CD4-positive, alpha-beta T cell treated with Interleukin-15 for 1 hour (primary cell): ENCODE data around the gene LHX4.

Experiments used
- DNase-seq: peaks from one replicate; pipeline ENCODE4 v3.0.0-alpha.2; 2020

The LHX4 gene

DNA sequence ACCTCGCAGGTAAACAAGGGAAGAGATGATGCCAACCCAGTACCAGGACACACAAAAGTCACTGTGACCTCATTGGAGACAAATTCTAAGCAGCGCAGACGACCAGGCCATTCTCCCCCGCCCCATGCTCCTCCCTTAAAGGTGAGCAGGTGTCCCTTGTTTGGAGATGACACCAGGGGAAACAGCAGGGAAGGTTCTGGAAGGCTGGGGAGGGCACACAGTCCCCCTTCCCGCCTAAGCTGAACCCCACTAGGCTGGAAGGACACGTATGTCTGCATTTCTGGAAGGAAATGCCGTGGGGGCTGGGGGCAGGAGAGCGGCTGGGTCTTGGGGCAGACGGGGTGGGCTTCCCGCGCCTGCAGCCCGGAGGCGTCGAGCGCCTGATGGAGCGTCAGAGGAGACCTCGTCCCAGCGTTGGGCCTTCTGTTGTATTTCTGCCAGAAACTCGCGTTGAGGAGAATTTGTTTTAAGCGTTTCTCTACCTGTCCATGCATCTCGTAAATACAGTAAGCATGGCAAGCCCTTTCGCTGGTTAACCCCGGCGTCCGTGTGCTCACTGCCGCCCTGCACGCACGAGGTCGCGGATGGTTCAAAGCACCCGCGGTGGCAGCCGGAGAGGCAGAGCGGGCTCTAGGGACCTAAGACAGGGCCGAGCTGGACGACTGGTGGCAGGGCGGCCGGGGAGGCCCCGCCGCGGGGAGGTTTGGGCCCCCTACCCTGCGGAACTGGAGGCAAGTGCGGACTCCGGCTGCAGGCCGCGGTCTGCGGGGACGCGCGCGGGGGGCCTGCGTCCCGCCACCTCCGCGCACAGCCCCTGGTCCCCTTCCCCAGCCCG lies 1.2 kb upstream of the LHX4 start:
- DNase-seq, result no peak

DNA sequence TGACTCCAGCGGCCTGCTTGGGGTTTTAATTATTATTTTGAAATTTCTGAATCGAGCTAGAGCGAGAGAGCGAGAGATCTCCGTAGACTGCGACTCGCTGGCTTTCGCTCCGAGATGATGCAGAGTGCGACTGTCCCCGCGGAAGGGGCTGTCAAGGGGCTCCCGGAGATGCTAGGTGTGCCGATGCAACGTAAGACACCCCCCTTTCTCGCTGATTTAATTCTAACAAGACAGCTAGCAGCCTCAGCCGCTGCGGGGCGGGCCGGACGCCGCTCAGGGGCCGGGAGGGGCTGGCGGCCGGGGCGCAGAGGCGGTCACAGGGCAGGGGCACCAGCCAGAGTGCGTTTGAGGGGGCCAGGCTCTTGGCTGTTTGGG lies 339 bp downstream of the LHX4 start:
- DNase-seq, result no peak

DNA sequence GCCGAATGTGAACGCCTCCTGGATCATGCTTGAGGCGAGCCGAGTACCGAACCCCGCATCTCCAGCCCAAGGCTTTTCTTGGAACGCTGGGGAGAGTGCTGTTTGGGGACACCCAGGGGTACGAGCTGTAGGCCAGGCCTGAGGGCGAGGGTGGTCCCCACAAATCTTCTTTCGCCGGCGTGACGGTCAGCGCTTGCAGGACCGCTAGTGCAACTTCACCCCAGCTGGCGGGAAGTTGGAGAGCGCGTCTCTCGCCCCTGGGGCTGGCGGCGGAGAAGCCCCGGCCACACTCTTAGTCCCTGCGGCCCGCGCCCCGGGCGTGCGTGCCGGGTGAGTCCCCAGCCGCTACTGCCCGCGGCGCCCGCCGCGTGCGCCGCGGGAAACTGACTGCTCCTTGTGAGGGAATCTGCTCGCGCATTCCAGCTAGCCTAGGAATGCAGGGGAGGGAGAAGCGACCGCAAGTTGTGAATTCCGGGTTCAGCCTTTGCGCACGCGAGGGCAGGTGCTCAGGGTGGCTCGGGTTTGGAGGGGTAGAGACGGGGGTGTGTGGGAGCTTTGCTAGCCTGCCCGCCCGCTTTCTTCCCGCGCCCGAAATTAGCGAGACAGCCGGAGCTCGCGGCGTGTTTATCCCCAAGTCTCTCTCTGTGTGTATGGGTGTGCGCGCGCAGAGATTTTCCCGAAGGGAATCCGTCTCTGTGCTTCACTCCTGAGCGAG lies 884 bp downstream of the LHX4 start:
- DNase-seq, result no peak

DNA sequence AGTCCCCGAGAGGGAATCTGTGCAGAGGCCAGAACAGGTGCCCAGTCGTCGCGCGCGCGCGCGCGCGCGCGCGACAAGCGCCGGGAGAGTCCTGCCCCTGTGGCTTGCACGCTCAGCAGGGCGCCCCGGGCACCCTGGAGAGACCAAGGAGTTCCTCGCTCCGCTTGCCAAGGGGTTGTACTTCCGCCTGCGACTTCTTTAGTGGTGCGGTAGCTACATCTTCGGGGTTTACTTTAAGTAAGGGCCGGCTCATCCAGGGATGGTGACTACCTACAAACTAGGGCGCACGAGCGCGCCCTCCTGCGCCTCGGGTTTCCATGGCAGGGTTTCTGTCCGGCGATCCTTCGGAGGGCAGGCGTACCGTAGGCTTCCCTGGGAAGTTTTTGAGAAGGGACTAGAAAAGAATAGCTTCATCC lies 1.4 kb downstream of the LHX4 start:
- DNase-seq, result no peak

DNA sequence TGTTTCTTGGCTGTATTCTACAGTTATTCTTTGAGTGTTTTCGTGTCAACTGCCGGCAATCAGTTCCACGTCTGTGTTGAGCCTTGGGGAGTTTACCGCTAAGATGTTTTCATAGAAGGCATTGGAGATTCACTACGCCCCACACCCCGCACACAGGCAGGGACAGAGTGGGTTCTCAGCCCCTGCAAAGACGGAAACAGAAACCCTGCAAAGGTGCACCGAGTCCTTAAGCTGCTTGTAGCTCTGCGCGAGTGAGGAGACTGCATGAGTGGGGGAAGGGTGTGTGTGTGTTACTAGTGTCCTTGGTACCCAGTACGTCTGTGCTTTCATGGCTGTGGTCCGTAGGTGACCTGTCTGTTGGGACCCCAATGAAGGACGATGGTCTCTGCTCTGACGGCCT lies 1.9 kb downstream of the LHX4 start:
- no peak for DNase-seq

DNA sequence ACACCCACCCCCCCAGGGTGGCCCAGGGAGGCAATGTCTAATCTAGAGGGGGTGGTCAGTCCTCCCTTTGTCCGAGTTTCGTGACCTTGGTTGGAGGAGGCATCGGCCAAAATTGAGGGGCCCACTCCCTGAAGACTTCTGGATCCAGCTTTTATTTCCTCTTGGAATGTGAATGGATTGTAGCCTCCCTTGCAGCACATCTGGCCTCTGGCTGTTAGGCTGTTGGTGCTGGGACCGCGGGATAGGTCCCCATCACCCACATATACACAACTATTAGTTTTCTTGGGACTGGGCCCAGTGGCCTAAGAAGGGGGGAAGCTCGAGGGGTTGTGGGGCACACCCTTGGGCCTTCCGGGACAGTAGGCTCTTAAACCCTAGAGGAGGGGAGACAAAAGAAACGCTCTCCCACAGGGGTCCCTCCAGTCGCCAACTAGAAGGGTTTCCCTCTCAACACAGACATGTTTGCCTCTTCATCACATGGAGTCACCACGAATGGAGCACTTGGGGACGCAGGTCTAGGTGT lies 2.5 kb downstream of the LHX4 start:
- DNase-seq, result no peak

DNA sequence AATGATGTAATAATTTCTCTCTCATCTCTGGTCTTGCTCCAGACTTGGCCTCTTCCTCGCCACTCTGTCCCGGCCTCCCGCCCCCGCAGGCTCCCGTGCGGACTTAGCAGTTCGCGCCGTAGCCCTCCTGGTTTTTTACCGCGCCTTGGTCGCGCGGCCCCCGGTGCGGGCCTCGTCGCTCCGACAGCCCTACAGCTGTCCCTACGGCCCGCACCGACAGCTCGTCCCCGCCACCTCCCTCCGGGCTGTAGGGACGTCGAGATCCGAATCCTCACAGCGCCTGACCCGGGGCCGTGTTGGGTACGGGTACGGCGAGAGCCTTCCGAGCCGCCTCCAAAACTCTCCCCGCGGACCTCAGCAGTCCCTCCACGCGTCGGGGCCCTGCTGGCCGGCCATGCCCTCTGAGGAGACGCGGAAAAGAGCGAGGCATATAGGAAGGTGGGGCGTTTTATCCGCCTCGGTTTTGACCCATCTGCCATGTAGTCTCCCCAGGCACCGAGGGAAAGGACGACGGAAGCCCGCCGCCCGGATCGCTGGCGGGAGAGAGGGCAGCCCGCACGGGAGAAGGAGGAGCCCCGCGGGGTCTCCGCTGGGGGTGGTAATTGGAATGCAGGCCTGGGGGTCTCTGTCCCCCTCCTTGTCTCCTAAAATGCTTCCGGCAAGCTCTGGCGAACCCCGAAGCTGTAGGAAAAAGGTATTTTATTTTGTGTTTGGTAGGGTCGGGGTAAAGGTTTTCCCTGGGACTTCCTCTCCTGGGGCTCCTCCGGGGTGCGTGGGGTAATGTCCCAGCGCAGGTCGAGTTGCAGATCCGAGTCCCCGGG lies 3.3 kb downstream of the LHX4 start:
- DNase-seq, result no peak

DNA sequence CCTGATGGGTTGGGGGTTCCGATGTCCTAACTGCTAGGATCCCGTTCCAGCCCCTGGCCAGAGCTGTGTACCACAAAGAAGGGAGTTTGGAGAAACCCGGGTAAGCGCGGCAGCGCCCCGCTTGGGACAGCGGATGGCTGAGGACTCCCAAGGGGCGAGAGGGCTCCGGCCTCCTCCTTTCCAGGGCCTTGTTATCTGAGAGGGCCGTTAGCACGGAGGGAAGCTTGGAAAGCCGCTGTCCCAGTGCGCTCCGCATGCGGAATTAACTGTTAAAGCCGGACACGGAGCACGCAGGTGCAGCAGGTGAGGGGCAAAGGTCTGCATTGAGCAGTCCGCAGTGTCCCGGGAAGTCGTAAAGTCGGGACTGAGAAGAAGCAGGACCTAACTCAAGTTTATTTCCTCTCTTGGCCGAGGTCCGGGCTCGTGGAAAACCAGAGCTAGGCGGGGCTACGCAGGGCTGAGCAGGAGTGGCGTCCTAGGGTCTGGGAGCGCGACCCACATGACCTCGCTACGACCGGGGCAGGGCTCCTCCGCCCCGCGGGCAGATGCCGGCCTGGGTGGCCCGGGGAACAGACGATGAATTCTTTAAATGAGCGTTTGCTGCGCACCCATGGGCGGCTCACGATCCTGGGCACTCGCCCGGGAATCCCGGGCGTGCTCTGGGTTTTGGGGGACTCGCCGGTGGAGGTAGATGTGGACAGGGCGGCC lies 4.5 kb downstream of the LHX4 start:
- no peak for DNase-seq

DNA sequence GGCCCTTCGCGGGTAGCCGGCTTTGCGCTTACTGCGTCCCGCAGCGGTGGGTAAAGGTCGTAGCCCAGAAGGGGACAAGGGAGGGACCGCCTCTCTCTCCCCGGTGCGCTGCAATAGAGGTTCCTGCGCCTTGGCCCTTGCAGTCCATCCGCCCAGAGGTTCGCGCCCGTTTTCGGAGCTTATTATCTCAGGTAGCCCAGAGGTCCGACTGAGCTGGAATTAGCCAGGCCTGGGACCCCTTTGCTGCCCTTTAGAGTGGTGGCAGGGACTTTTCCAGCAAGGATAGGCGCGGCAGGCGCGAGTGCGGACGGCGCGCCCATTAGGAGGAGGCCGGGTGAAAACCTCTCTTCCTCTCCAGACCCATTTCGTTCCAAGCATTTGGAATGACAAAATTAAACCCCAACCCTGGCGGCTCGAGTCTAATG lies 5.0 kb downstream of the LHX4 start:
- no peak for DNase-seq

DNA sequence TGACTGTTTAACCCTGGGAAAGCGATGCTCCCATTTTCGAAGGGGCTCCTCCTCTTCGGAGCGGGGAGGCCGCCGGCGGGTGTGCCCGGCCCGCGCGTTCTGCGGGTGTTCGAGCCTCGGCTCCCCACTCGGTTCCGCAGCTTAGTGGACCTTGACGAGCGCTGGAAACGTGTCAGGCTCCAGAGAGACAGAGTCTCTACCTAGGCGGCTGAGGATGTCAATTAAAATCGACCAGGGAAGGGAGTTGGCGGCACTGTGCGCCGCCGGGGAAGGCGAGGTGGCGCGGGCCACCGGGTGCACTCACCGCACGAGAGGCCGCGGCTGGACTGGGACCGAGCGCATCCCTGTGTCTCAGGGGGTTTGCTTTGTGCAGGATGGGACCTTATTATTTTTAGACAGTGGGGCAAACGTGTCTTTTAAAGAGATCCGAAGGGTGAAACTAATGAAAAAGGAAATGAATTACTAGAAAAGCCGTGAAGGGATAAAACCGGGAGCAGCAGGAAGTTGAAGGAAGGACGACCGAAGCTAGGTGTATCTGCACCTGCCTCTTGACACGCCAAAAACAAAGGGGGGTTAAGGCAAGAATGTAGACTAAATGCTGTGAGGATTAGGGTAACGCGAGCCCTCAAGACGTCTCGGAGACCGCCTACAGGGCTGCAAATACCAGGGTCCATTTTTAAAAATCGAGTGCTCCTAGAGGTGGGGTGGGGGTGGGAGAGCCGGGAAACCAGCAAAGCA lies 5.6 kb downstream of the LHX4 start:
- DNase-seq, result no peak

DNA sequence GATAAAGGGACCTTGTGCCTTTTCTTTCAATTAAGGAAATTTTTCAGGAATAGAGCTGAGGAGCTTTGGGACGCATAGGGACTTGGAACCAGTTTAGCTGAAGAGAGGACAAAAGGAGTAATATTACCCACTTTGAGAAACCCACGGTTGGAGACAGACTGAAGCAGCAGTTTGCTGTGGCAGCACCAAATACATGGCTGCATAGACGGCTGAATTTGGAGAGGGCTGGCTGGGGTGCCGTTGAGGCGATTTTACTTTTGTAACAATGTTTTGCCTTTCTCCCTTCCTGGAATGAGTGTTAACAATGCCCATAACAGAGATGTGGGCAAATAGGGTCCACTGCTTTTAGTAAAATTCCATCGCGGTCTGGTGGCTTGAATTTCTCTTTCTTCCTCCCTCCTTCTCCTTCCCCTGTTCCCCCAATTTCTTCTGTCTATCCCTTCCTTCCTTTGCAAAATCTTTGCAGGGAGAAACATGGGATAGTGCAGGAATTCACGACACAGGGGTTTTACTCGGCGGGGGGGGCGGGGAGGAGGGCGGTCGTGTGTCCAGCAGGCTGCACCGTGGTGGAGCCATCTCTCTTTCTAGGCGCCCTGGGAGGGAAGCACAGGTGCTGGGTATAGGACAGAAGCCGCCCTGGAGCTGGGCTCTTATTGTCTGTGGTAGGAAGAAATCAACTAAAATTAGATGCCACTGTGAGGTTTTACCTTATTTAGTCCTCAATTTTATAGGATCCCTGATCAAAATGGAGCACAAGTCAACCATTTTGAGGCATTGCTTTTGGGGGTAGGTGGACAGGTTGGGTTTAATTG lies 6.8 kb downstream of the LHX4 start:
- no peak for DNase-seq

DNA sequence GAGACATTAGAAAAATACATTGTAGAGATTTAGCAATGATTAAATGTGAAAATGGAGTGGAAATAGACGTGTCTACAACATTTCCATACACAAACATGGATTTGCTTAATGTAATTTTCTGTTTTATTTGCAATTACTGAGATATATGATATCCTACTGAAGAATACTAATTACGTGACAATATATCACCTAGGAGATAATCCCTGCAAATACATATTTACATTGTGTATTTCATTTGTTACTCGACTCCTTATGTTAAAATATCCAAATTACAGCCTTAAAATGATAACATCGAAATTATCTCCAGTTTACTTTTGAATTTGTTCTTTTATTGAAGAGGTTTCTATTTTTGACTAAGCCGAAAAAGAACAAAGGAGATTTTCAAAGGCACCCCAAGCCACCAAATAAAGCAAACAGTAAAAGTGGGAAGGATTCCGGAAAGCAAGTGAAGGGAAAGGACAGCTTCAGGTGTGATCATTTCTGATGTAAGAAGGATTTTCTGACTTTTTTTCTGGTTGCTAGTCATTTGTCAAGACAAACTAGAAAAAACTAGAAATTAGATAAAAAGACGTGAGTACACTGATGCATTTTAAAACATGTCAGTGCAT lies 7.9 kb downstream of the LHX4 start:
- no peak for DNase-seq

DNA sequence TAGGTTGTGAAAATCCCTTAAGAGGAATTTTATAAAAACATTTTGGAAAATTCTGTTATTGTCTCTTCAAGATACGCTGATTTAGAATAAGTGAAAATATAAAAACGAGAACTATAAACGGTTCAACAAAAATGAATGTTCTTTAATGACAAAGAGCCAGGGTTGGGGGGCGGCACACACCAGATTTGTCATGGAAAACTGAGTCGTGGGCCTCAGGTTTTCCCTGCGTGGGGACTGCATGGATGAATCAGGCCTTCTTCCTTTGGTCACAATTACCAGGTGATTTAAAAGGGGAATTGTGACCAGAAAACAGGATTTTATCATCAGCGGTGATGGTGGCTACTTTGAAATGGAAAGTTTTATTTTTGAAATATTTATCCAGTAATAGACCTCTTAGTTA lies 8.6 kb downstream of the LHX4 start:
- no peak for DNase-seq

DNA sequence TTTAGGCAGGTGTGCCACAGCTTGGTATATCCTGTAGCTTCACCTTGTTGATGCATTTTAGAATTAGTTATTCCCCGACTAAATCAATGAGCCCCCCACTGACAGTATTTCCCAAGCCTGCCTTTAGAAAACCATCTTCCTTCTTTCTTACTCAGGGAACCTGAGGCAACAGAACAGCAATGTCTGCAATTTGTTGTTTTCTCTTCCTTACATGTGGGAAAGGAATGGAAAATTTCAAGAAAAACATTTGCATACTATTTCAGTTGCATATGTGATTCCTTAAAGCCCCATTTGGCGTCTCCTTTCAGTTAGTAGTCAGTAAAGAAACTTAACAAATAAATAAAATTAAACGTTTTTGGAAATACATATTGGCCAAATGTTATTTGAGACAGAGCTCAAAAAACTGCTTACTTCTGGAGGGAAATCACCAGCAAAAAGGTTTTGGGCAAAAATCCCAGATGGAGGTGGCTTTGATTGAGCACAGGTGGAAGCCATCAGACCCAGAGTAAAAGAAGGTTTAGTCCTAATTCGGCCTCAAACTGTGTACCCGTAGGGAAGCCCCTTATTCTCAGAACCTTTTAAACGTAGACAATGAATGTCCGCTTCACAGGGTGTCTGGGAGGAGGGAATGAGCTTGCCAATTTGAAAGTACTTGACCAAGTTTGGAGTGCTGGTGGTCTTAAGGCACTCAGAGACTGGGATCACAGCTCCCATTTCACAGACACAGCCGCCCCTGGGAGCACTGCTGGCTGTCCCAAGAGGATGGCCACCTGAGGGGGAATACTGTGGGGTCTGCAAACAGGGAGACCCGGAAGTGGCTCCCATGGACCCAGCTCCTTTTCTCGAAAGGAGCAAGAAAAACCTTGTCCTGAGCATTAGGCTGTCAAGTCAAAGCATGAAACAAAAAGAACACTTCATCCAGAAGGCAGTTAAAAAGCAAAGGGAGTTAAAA lies 9.4 kb downstream of the LHX4 start:
- no peak for DNase-seq

DNA sequence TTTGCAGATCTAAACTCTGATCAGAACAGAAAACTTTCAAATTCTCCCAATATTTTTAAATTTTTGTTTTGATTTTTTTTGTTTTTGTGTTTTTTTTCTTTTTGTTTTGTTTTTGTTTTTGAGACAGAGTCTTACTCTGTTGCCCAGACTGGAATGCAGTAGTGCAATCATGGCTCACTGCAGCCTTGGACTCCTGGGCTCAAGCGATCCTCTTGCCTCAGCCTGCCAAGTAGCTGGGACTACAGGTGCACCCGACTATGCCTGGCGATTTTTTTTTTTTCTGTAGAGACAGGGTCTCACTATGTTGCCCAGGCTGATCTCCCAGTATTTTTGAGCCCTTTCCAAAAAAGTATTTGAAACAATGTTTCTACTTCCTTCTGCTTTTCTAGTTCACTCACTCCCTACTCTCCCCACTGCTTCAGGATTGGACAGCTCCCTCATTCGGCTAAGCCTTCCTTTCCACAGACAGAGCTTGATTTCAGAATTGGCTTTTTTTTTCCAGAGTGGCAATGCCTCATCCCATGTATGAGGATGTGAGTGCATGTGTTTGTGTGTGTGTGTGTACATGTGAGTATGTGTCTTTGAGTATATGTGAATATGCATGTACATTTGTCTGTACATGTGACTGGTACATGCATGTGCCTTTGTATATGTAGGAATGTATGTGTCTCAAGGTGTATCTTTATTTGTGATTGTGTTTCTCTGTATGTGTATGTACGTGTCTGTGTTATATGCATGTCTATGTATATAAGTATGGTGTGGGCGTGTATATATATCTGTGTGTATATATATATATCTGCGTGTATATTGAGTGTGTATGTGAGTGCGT lies 11.9 kb downstream of the LHX4 start:
- DNase-seq, result no peak

DNA sequence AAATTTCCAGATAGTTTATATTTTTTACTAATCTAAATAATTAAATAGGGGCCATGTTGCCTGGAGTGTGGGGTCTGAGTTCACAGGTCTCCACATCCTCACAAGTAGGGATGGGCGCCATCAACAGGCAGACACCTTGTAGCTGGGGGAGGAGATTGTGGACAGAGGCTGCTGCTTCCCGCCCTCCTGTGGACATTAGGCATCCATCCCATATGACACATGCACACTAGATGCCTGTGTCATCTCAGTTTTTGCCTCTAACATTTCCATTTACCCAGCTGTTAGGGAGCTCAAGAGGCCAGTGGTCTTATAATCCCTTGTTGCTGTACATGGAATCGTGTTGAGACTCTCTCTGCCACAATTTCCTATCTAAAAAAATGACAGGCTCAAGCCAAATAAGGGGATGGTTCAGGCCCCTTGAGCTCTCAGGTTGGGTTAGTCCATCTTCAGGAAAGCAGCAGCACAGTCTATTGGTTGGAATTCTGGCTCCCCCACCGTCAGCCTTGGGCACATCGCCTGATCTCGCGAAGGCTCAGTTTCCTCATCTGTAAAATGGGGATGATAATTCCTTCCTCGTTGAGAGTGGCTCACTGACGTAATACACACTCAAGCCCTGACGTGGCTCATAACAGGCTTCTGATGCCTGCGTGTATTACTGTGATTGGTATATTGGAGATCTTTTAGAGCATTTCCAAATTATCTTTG lies 13.6 kb downstream of the LHX4 start:
- DNase-seq, result no peak

DNA sequence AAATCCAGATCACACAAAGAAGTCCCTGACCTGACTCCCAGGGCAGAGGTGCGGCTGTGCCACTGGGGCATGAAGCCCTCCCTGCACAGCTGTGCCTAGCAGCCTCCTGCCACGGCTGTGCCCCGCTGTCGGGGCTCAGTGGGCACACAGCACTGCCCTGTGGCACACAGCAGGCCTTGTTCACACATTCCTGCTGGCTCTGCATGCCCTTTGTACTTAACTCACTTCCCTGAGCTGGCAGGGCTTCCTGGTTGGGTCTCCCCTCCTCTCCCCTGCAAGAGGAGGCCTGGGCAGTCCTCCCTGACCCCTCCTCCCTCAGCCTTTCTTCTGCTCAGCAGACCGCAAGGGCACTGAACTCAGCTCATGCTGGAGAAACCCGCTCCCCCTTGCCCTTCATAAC lies 14.8 kb downstream of the LHX4 start:
- DNase-seq, result no peak

DNA sequence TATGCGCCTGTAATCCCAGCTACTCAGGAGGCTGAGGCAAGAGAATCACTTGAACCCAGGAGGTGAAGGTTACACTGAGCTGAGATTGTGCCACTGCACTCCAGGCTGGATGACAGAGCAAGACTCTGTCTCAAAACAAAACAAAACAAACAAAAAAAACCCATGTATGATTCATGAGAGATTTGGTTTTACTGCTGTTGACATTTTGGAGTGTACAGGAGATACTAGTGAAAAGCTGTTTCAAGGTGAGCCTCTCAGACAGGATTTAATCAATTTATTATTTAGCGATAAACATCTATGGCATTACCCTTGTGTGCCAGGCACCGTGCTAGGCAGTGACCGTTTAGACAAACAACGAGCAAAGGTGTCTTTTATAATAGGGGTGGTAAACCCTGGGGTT lies 16.5 kb downstream of the LHX4 start:
- DNase-seq, result no peak
